ENCODE results near the gene COL4A4.

Gene COL4A4

GRCh38 chr2:226969417-226970080 lies 194.5 kb downstream of the COL4A4 start:
- TF ChIP-seq CTCF (IDR thresholded peaks at IDR 0.05; ENCODE audit: insufficient read depth, low read length, poor library complexity, severe bottlenecking), result no peak
- no peaks in the 10 kb centered on the region for H3K27me3 ChIP-seq (replicated peaks; ENCODE audit: control insufficient read depth, insufficient read depth, low read length)
- H3K36me3 ChIP-seq (ENCODE audit: control insufficient read depth, insufficient read depth, low read length), result peaks cover under 1% of the 10 kb centered on the region; the same call in 1 of the 2 replicates
- no peak for DNase-seq (ENCODE audit: extremely low read depth, insufficient read length)
- H3K4me3 ChIP-seq (replicated peaks; ENCODE audit: low read depth, low read length), result no peak overlapping the region

GRCh38 chr2:226965376-226965775 lies 198.6 kb downstream of the COL4A4 start:
- no peak for DNase-seq (ENCODE audit: extremely low read depth, insufficient read length)

GRCh38 chr2:226963528-226963927 lies 200.5 kb downstream of the COL4A4 start:
- H3K4me3 ChIP-seq (replicated peaks; ENCODE audit: low read depth, low read length), result no peak overlapping the region
- DNase-seq (ENCODE audit: extremely low read depth, insufficient read length), result no peak
- H3K36me3 ChIP-seq (ENCODE audit: control insufficient read depth, insufficient read depth, low read length), result no peaks in the 10 kb centered on the region
- no peak for TF ChIP-seq CTCF (IDR thresholded peaks at IDR 0.05; ENCODE audit: insufficient read depth, low read length, poor library complexity, severe bottlenecking)
- no peaks in the 10 kb centered on the region for H3K27me3 ChIP-seq (replicated peaks; ENCODE audit: control insufficient read depth, insufficient read depth, low read length)

More at GRCh38 chr2:226965376-226965775, 198.6 kb downstream of the COL4A4 start:
- no peaks in the 10 kb centered on the region for H3K27me3 ChIP-seq (replicated peaks; ENCODE audit: control insufficient read depth, insufficient read depth, low read length)
- TF ChIP-seq CTCF (IDR thresholded peaks at IDR 0.05; ENCODE audit: insufficient read depth, low read length, poor library complexity, severe bottlenecking), result no peak
- no peaks in the 10 kb centered on the region for H3K36me3 ChIP-seq (ENCODE audit: control insufficient read depth, insufficient read depth, low read length)
- no peak overlapping the region for H3K4me3 ChIP-seq (replicated peaks; ENCODE audit: low read depth, low read length)

GRCh38 chr2:226962176-226962773 lies 201.7 kb downstream of the COL4A4 start:
- no peaks in the 10 kb centered on the region for H3K36me3 ChIP-seq (ENCODE audit: control insufficient read depth, insufficient read depth, low read length)
- TF ChIP-seq CTCF (IDR thresholded peaks at IDR 0.05; ENCODE audit: insufficient read depth, low read length, poor library complexity, severe bottlenecking), result no peak
- H3K4me3 ChIP-seq (replicated peaks; ENCODE audit: low read depth, low read length), result no peak overlapping the region

GRCh38 chr2:226959418-226959817 lies 204.6 kb downstream of the COL4A4 start:
- Histone ChIP-seq H3K27me3 (replicated peaks; ENCODE audit: control insufficient read depth, insufficient read depth, low read length) (no peaks in the 10 kb centered on the region), H3K4me3 (replicated peaks; ENCODE audit: low read depth, low read length) (no peak overlapping the region), H3K36me3 (ENCODE audit: control insufficient read depth, insufficient read depth, low read length) (no peaks in the 10 kb centered on the region)
- DNase-seq (ENCODE audit: extremely low read depth, insufficient read length), result no peak
- no peak for TF ChIP-seq CTCF (IDR thresholded peaks at IDR 0.05; ENCODE audit: insufficient read depth, low read length, poor library complexity, severe bottlenecking)

More at GRCh38 chr2:226962176-226962773, 201.7 kb downstream of the COL4A4 start:
- no peak for DNase-seq (ENCODE audit: extremely low read depth, insufficient read length)
- no peaks in the 10 kb centered on the region for H3K27me3 ChIP-seq (replicated peaks; ENCODE audit: control insufficient read depth, insufficient read depth, low read length)
